OCI-LY1 (cell line): ENCODE data around the gene ERCC1.

Experiments used
- CTCF ChIP-seq: fragments of 200-600 bp; sonication (generic), shearing (Covaris generic); IDR thresholded peaks from 2 replicates; pipeline ENCODE4 v1.5.1; 2017; ENCODE audit warnings: mild to moderate bottlenecking, antibody characterized with exemption, low read length, moderate library complexity, mixed read lengths
- EZH2 ChIP-seq: fragments of 200-600 bp; sonication (generic), shearing (Covaris generic); IDR thresholded peaks from 2 replicates; pipeline ENCODE4 v1.8.0; 2017; ENCODE audit warnings: borderline replicate concordance, mixed run types, mild to moderate bottlenecking, antibody characterized with exemption, low read length, moderate library complexity, mixed read lengths

- TF ChIP-seq CTCF (peak; percentile 86), EZH2 (no peak)
These were observed 21.2 kb downstream of the ERCC1 start for GRCh38 chr19:45402298-45403061.
